ENCODE measurements around the gene OR6S1.

DNA sequence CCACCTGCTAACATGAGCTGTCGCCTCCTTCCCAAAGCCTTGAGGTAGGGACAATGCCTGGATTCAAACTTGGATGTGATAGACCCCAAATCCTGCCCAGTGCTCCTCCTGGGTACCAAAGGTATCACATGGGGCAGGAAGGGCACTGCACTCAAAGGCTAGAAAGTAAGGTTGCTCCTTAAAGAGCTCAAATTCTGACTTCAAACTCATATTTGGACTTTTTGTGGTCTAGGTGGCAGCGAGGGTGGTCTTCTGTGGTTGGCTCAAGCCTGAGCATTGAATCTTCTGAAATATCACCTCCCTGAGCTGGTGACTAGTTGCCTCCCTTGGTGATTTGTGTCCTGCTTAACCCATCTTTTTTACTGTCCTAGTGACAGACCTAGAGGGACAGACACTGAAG, 34.6 kb upstream of the OR6S1 start:
- no peak for TF ChIP-seq EZH2 (IDR thresholded peaks at IDR 0.05; ENCODE audit: low read length)
- TF ChIP-seq, protein P1, sequence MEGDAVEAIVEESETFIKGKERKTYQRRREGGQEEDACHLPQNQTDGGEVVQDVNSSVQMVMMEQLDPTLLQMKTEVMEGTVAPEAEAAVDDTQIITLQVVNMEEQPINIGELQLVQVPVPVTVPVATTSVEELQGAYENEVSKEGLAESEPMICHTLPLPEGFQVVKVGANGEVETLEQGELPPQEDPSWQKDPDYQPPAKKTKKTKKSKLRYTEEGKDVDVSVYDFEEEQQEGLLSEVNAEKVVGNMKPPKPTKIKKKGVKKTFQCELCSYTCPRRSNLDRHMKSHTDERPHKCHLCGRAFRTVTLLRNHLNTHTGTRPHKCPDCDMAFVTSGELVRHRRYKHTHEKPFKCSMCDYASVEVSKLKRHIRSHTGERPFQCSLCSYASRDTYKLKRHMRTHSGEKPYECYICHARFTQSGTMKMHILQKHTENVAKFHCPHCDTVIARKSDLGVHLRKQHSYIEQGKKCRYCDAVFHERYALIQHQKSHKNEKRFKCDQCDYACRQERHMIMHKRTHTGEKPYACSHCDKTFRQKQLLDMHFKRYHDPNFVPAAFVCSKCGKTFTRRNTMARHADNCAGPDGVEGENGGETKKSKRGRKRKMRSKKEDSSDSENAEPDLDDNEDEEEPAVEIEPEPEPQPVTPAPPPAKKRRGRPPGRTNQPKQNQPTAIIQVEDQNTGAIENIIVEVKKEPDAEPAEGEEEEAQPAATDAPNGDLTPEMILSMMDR (optimal IDR thresholded peaks at IDR 0.05 in 1 of 3, IDR thresholded peaks at IDR 0.05 in 1 of 3, conservative IDR thresholded peaks at IDR 0.05 in 1 of 3; ENCODE audit: extremely low read depth in 1 of 3, insufficient read depth in 2 of 3, low read length in 3 of 3), result no peak

Data from keratinocyte (primary cell).